Keratinocyte (primary cell): ENCODE measurements around the gene BCAS4. TPM values are rescaled to one million over a fixed set of nuclear protein-coding genes. Genes with fewer than 3 reads are reported as not detected.
"Not testable (repeated sequence)": the region's sequence is repeated elsewhere in the genome, so short reads cannot be mapped to it uniquely, and the experiment has no call there.

Experiments
- DNase-seq: peaks from one replicate; pipeline ENCODE4 v3.0.0-alpha.2; 2011; ENCODE audit warnings: low read depth, missing footprints, low spot score
- FAIRE-seq: peaks from 2 replicates; lab custom pipeline; 2011; peaks lifted over from hg19 to GRCh38; lab: Jason Lieb, UNC
- H2AFZ ChIP-seq: 2 replicates; pipeline ENCODE4 v1.6.0; 2012; ENCODE audit warnings: low read length, control low read depth, inconsistent platforms; ENCODE audit not compliant: control insufficient read depth
- H3K27ac ChIP-seq: 2 replicates; pipeline ENCODE4 v1.5.1; 2011; ENCODE audit warnings: low read length; ENCODE audit not compliant: control insufficient read depth, insufficient read depth
- H3K27me3 ChIP-seq: 3 replicates; pipeline ENCODE4 v1.6.0; 2011; ENCODE audit warnings: low read length; ENCODE audit not compliant: control insufficient read depth, insufficient read depth; ENCODE audit errors: extremely low read depth
- H3K36me3 ChIP-seq, 2 experiments: 2 replicates in 1 of 2; 3 replicates in 1 of 2; pipeline ENCODE4 v1.5.1; 2011; ENCODE audit warnings: low read length in 2 of 2, mild to moderate bottlenecking in 1 of 2; ENCODE audit not compliant: control insufficient read depth in 2 of 2, insufficient read depth in 2 of 2; ENCODE audit errors: extremely low read depth in 1 of 2
- H3K4me1 ChIP-seq: 3 replicates; pipeline ENCODE4 v1.5.1; 2011; ENCODE audit warnings: low read length; ENCODE audit not compliant: control insufficient read depth, insufficient read depth; ENCODE audit errors: extremely low read depth
- H3K4me2 ChIP-seq: 3 replicates; pipeline ENCODE4 v1.6.0; 2011; ENCODE audit warnings: low read depth, low read length; ENCODE audit not compliant: control insufficient read depth, insufficient read depth; ENCODE audit errors: extremely low read depth
- H3K4me3 ChIP-seq, 3 experiments: fragments of 200-600 bp in 1 of 3; sonication (generic) in 1 of 3; 2 replicates in 2 of 3; 3 replicates in 1 of 3; pipeline ENCODE4 v1.5.1; 2011 to 2016; ENCODE audit warnings: low read length in 3 of 3, mild to moderate bottlenecking in 3 of 3, control low read depth in 2 of 3, inconsistent platforms in 1 of 3, low read depth in 1 of 3, mixed read lengths in 1 of 3, mixed run types in 1 of 3, moderate library complexity in 1 of 3; ENCODE audit not compliant: control insufficient read depth in 2 of 3, insufficient read depth in 2 of 3; ENCODE audit errors: extremely low read depth in 1 of 3
- H3K79me2 ChIP-seq: 2 replicates; pipeline ENCODE4 v1.6.0; 2012; ENCODE audit warnings: low read length; ENCODE audit not compliant: control insufficient read depth, insufficient read depth
- H3K9ac ChIP-seq: 3 replicates; pipeline ENCODE4 v1.6.0; 2011; ENCODE audit warnings: low read length; ENCODE audit not compliant: control insufficient read depth, insufficient read depth; ENCODE audit errors: extremely low read depth
- H3K9me1 ChIP-seq: 3 replicates; pipeline ENCODE4 v1.6.0; 2011; ENCODE audit warnings: low read length; ENCODE audit not compliant: control insufficient read depth, insufficient read depth; ENCODE audit errors: extremely low read depth
- H3K9me3 ChIP-seq: 2 replicates; pipeline ENCODE4 v1.5.1; 2012; ENCODE audit warnings: low read depth, low read length; ENCODE audit not compliant: control insufficient read depth
- H4K20me1 ChIP-seq: 3 replicates; pipeline ENCODE4 v1.6.0; 2011; ENCODE audit warnings: low read length; ENCODE audit not compliant: control insufficient read depth, insufficient read depth; ENCODE audit errors: extremely low read depth
- CTCF ChIP-seq, 3 experiments: IDR thresholded peaks in 1 of 3; conservative IDR thresholded peaks in 1 of 3; optimal IDR thresholded peaks in 1 of 3; 2 replicates in 2 of 3; 3 replicates in 1 of 3; pipeline versions ENCODE3 to v1.5.1; 2011; ENCODE audit warnings: low read length in 3 of 3, mild to moderate bottlenecking in 3 of 3, moderate library complexity in 2 of 3, control low read depth in 1 of 3, inconsistent platforms in 1 of 3; ENCODE audit not compliant: insufficient read depth in 2 of 3; ENCODE audit errors: extremely low read depth in 1 of 3
- EZH2 ChIP-seq: IDR thresholded peaks from one replicate; pipeline ENCODE4 v1.6.1; 2012; ENCODE audit warnings: inconsistent platforms, mild to moderate bottlenecking, low read length, moderate library complexity
- dilution Hi-C: fragments of 300-500 bp; cut with MboI; formaldehyde crosslinking; loops from one replicate; pipeline ENCODE4 v1.7.0; 2020; ENCODE audit warnings: low sequenced_read_pairs; ENCODE audit not compliant: extremely low pct_ligation_motif_present
- polyA plus RNA-seq, 5 experiments: library from polyadenylated mRNA; depleted of rRNA in 3 of 5; stranded (reverse) in 3 of 5; stranded (forward) in 1 of 5; unstranded in 1 of 5; fragments of >200 nt; gene quantifications; 1 replicate in 1 of 5; 2 replicates in 3 of 5; 3 replicates in 1 of 5; pipeline versions ENCODE4 v1.2.1 to v1.2.3, GENCODE V29; 2011 to 2012; ENCODE audit warnings: missing spikeins in 2 of 5, low read depth in 1 of 5, low replicate concordance in 1 of 5

The BCAS4 gene
- polyA plus RNA-seq, 1 donor (not counting 4 experiments of a cell fraction or from before 2014, with no cell fraction given), result 13.8 TPM

- H3K4me3 ChIP-seq, H3K27me3 ChIP-seq, H3K79me2 ChIP-seq, H3K9ac ChIP-seq, H3K4me1 ChIP-seq, H2AFZ ChIP-seq, H3K27ac ChIP-seq, H3K4me2 ChIP-seq, H3K9me1 ChIP-seq, dilution Hi-C loops, FAIRE-seq, DNase-seq, H3K36me3 ChIP-seq, H3K9me3 ChIP-seq, H4K20me1 ChIP-seq: not testable (repeated sequence)
These were observed 23.3 kb upstream of the BCAS4 start for GRCh38 chr20:50771419-50772080.

- Histone ChIP-seq H3K4me2 (no peak overlapping the region), H3K9me3 (no peaks in the 10 kb centered on the region), H3K36me3 (no peaks in the 10 kb centered on the region), H2AFZ (no peak overlapping the region), H3K79me2 (no peaks in the 10 kb centered on the region), H3K27me3 (no peaks in the 10 kb centered on the region), H3K4me1 (no peaks in the 10 kb centered on the region), H3K9ac (no peak overlapping the region), H3K9me1 (no peaks in the 10 kb centered on the region), H4K20me1 (no peaks in the 10 kb centered on the region), H3K4me3 (no peak overlapping the region), H3K27ac (no peak overlapping the region)
- TF ChIP-seq CTCF (optimal IDR thresholded peaks at IDR 0.05 in 1 of 3, IDR thresholded peaks at IDR 0.05 in 1 of 3, conservative IDR thresholded peaks at IDR 0.05 in 1 of 3; ENCODE audit: extremely low read depth in 1 of 3, insufficient read depth in 2 of 3, low read length in 3 of 3) (no peak), EZH2 (no peak)
- dilution Hi-C loops, result no loop called here
- DNase-seq, result no peak
- no peak for FAIRE-seq
These were observed 22.3 kb upstream of the BCAS4 start for GRCh38 chr20:50772420-50773185.
